Posterior cingulate gyrus (tissue), 11 donors: ENCODE measurements around the gene GRIA4.
A peak's percentile ranks its signal among the peaks of the same experiment; 100 is the strongest.
"Not testable (repeated sequence)": the region's sequence is repeated elsewhere in the genome, so short reads cannot be mapped to it uniquely, and the experiment has no call there.

Source experiments
- DNase-seq, 10 donors: peaks; one replicate each; pipeline versions ENCODE4 v3.0.0 to v3.0.0-alpha.2; 2020 to 2021; ENCODE audit warnings: mixed read lengths in 3 of 10
- intact Hi-C: fragments of 100-400 bp; cut with DNase I; formaldehyde crosslinking; loops from one replicate; pipeline ENCODE4 v1.15.1; 2023

Gene GRIA4

GRCh38 chr11:105960252-105961245 lies 350.7 kb downstream of the GRIA4 start:
- intact Hi-C loops: no loop called here
- DNase-seq: peak in 3 of 10 donors; percentile 54 to 72 (median 64)

GRCh38 chr11:105968021-105968697 lies 358.3 kb downstream of the GRIA4 start:
- no peak for DNase-seq
- intact Hi-C loops: no loop called here

- no peak for DNase-seq
- intact Hi-C loops: no loop called here
Measured at GRCh38 chr11:105969756-105970155, 359.9 kb downstream of the GRIA4 start.

- no peak for DNase-seq
- intact Hi-C loops: no loop called here
Measured at GRCh38 chr11:105975128-105975527, 365.3 kb downstream of the GRIA4 start.

GRCh38 chr11:105979997-105980703 lies 370.3 kb downstream of the GRIA4 start:
- intact Hi-C loops: no loop called here
- no peak for DNase-seq

GRCh38 chr11:105986554-105986953 lies 376.7 kb downstream of the GRIA4 start:
- DNase-seq: no peak
- intact Hi-C loops: no loop called here

GRCh38 chr11:105988197-105988596 lies 378.3 kb downstream of the GRIA4 start:
- intact Hi-C loops: no loop called here

GRCh38 chr11:105989124-105989523 lies 379.3 kb downstream of the GRIA4 start:
- no peak for DNase-seq
- intact Hi-C loops: no loop called here

More at GRCh38 chr11:105988197-105988596, 378.3 kb downstream of the GRIA4 start:
- no peak for DNase-seq

GRCh38 chr11:105991888-105992287 lies 382.0 kb downstream of the GRIA4 start:
- intact Hi-C loops: no loop called here

GRCh38 chr11:106001304-106002012 lies 391.6 kb downstream of the GRIA4 start:
- intact Hi-C loops: no loop called here
- no peak for DNase-seq

More at GRCh38 chr11:105991888-105992287, 382.0 kb downstream of the GRIA4 start:
- DNase-seq: no peak

GRCh38 chr11:106003094-106003493 lies 393.2 kb downstream of the GRIA4 start:
- intact Hi-C loops, DNase-seq: not testable (repeated sequence)

GRCh38 chr11:106011481-106011880 lies 401.6 kb downstream of the GRIA4 start:
- no peak for DNase-seq
- intact Hi-C loops: no loop called here

- peak in 1 of 10 donors; percentile 10 for DNase-seq
- intact Hi-C loops: no loop called here
Measured at GRCh38 chr11:106012744-106013143, 402.9 kb downstream of the GRIA4 start.

- DNase-seq: no peak
- intact Hi-C loops: no loop called here
Measured at GRCh38 chr11:106014035-106014434, 404.2 kb downstream of the GRIA4 start.

GRCh38 chr11:106014620-106015019 lies 404.7 kb downstream of the GRIA4 start:
- intact Hi-C loops: no loop called here

GRCh38 chr11:106015066-106015465 lies 405.2 kb downstream of the GRIA4 start:
- no peak for DNase-seq
- intact Hi-C loops: no loop called here

More at GRCh38 chr11:106014620-106015019, 404.7 kb downstream of the GRIA4 start:
- DNase-seq: no peak

- DNase-seq: no peak
- intact Hi-C loops: no loop called here
Measured at GRCh38 chr11:106017093-106017492, 407.2 kb downstream of the GRIA4 start.

- no peak for DNase-seq
- intact Hi-C loops: no loop called here
Measured at GRCh38 chr11:106021181-106021966, 411.5 kb downstream of the GRIA4 start.
